OCI-LY1 (cell line): ENCODE data around the gene SREBF1.

Source experiments
- H2AFZ ChIP-seq: fragments of 200-600 bp; sonication (generic), shearing (Covaris generic); 2 replicates; pipeline ENCODE4 v1.6.0; 2014; ENCODE audit warnings: antibody characterized with exemption, mild to moderate bottlenecking, low read length
- H3F3A ChIP-seq: fragments of 200-600 bp; sonication (generic), shearing (Covaris generic); 2 replicates; pipeline ENCODE4 v1.6.0; 2014; ENCODE audit warnings: mild to moderate bottlenecking, antibody characterized with exemption, low read length, moderate library complexity; ENCODE audit not compliant: insufficient read depth
- H3K27ac ChIP-seq: fragments of 200-600 bp; sonication (generic); 2 replicates; pipeline ENCODE4 v1.5.1; 2014; ENCODE audit warnings: low read length, mixed run types, mild to moderate bottlenecking, low read depth; ENCODE audit not compliant: poor library complexity, severe bottlenecking
- H3K27me3 ChIP-seq: fragments of 200-600 bp; sonication (generic); 2 replicates; pipeline ENCODE4 v1.6.0; 2014; ENCODE audit warnings: antibody characterized with exemption, mild to moderate bottlenecking, low read length, moderate library complexity; ENCODE audit not compliant: insufficient read depth
- H3K36me3 ChIP-seq: fragments of 200-600 bp; sonication (generic); 2 replicates; pipeline ENCODE4 v1.6.1; 2014; ENCODE audit warnings: mild to moderate bottlenecking, antibody characterized with exemption, low read length, moderate library complexity, mixed read lengths; ENCODE audit not compliant: insufficient read depth
- H3K4me1 ChIP-seq: fragments of 200-600 bp; sonication (generic); 2 replicates; pipeline ENCODE4 v1.5.1; 2014; ENCODE audit warnings: mild to moderate bottlenecking, low read length, moderate library complexity; ENCODE audit not compliant: insufficient read depth, severe bottlenecking
- H3K4me2 ChIP-seq: fragments of 200-600 bp; sonication (generic), shearing (Covaris generic); 2 replicates; pipeline ENCODE4 v1.6.1; 2014; ENCODE audit warnings: low read length
- H3K4me3 ChIP-seq: fragments of 200-600 bp; sonication (generic); 2 replicates; pipeline ENCODE4 v1.5.1; 2014; ENCODE audit warnings: low read length, low read depth, mild to moderate bottlenecking, mixed read lengths; ENCODE audit not compliant: poor library complexity, severe bottlenecking
- H3K79me2 ChIP-seq: fragments of 200-600 bp; shearing (Covaris generic); 2 replicates; pipeline ENCODE4 v1.6.1; 2016; ENCODE audit warnings: mixed run types, low read length, mixed read lengths; ENCODE audit not compliant: insufficient read depth
- H3K9ac ChIP-seq: fragments of 200-600 bp; sonication (generic), shearing (Covaris generic); 2 replicates; pipeline ENCODE4 v1.6.1; 2014; ENCODE audit warnings: mild to moderate bottlenecking, low read length, mixed read lengths
- H3K9me2 ChIP-seq: fragments of 200-600 bp; sonication (generic), shearing (Covaris generic); 2 replicates; pipeline ENCODE4 v1.6.1; 2014; ENCODE audit warnings: low read depth, mild to moderate bottlenecking, low read length, mixed read lengths
- H3K9me3 ChIP-seq: fragments of 200-600 bp; shearing (Covaris generic); 2 replicates; pipeline ENCODE4 v1.6.1; 2014; ENCODE audit warnings: low read length, mixed read lengths
- H4K20me1 ChIP-seq: fragments of 200-600 bp; sonication (generic), shearing (Covaris generic); 2 replicates; pipeline ENCODE4 v1.6.0; 2016; ENCODE audit warnings: mild to moderate bottlenecking, low read length; ENCODE audit not compliant: insufficient read depth
- EZH2 ChIP-seq: fragments of 200-600 bp; sonication (generic), shearing (Covaris generic); IDR thresholded peaks from 2 replicates; pipeline ENCODE4 v1.8.0; 2017; ENCODE audit warnings: borderline replicate concordance, mixed run types, mild to moderate bottlenecking, antibody characterized with exemption, low read length, moderate library complexity, mixed read lengths
- TF ChIP-seq, protein P1 (sequence below): fragments of 200-600 bp; sonication (generic), shearing (Covaris generic); IDR thresholded peaks from 2 replicates; pipeline ENCODE4 v1.5.1; 2017; ENCODE audit warnings: mild to moderate bottlenecking, antibody characterized with exemption, low read length, moderate library complexity, mixed read lengths

The SREBF1 gene

GRCh38 chr17:17844500-17844899 lies 7.7 kb upstream of the SREBF1 start:
- Histone ChIP-seq H2AFZ (no peak overlapping the region), H3K27me3 (no peaks in the 10 kb centered on the region)

DNA sequence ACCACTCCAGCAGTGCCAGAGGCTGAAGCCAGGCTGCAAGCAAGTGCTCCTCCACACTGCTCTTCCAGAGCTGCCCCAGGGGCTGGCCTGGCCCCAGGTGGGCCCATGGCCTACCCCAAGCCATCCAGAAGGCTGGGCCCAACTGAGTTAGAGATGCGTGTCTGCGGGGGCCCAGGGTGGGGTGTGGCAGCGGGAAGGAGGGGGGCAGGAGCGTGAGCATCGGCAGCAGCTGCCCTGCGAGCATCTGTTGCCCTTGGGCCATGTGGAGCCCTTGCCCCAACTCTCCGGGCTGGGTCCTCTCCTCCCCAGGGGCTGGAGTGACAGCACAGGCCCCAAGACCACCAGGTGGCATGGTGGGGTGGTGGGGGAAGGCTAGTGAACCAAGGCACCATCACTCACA lies 7.3 kb upstream of the SREBF1 start:
- Histone ChIP-seq H3F3A (no peaks in the 10 kb centered on the region), H3K4me2 (no peak overlapping the region), H3K4me1 (peaks cover 22% of the 10 kb centered on the region), H3K9me2 (no peaks in the 10 kb centered on the region), H3K27me3 (no peaks in the 10 kb centered on the region), H3K4me3 (no peak overlapping the region), H3K36me3 (no peaks in the 10 kb centered on the region), H3K79me2 (no peaks in the 10 kb centered on the region), H2AFZ (no peak overlapping the region), H3K9ac (no peak overlapping the region), H4K20me1 (no peaks in the 10 kb centered on the region), H3K9me3 (no peaks in the 10 kb centered on the region), H3K27ac (no peak overlapping the region)
- TF ChIP-seq, protein P1, sequence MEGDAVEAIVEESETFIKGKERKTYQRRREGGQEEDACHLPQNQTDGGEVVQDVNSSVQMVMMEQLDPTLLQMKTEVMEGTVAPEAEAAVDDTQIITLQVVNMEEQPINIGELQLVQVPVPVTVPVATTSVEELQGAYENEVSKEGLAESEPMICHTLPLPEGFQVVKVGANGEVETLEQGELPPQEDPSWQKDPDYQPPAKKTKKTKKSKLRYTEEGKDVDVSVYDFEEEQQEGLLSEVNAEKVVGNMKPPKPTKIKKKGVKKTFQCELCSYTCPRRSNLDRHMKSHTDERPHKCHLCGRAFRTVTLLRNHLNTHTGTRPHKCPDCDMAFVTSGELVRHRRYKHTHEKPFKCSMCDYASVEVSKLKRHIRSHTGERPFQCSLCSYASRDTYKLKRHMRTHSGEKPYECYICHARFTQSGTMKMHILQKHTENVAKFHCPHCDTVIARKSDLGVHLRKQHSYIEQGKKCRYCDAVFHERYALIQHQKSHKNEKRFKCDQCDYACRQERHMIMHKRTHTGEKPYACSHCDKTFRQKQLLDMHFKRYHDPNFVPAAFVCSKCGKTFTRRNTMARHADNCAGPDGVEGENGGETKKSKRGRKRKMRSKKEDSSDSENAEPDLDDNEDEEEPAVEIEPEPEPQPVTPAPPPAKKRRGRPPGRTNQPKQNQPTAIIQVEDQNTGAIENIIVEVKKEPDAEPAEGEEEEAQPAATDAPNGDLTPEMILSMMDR, result no peak
- TF ChIP-seq EZH2, result no peak

More at GRCh38 chr17:17844500-17844899, 7.7 kb upstream of the SREBF1 start:
- Histone ChIP-seq H3K9ac (no peak overlapping the region), H3K27ac (no peak overlapping the region), H3K36me3 (no peaks in the 10 kb centered on the region), H4K20me1 (no peaks in the 10 kb centered on the region), H3F3A (no peaks in the 10 kb centered on the region), H3K79me2 (no peaks in the 10 kb centered on the region), H3K9me2 (no peaks in the 10 kb centered on the region), H3K4me1 (peaks cover 22% of the 10 kb centered on the region), H3K4me3 (no peak overlapping the region), H3K4me2 (no peak overlapping the region), H3K9me3 (no peaks in the 10 kb centered on the region)
- TF ChIP-seq EZH2, result no peak
- TF ChIP-seq, protein P1, result no peak

- Histone ChIP-seq H3K9ac (no peak overlapping the region), H3K9me2 (no peaks in the 10 kb centered on the region), H3K4me2 (no peak overlapping the region), H3K79me2 (no peaks in the 10 kb centered on the region), H2AFZ (no peak overlapping the region), H3F3A (no peaks in the 10 kb centered on the region), H4K20me1 (no peaks in the 10 kb centered on the region), H3K27ac (no peak overlapping the region), H3K36me3 (no peaks in the 10 kb centered on the region), H3K9me3 (no peaks in the 10 kb centered on the region), H3K4me3 (no peak overlapping the region), H3K4me1 (peaks cover 28% of the 10 kb centered on the region), H3K27me3 (no peaks in the 10 kb centered on the region)
- TF ChIP-seq, protein P1, result no peak
- no peak for TF ChIP-seq EZH2
These were observed 6.3 kb upstream of the SREBF1 start for GRCh38 chr17:17843096-17843495.
